Ascending aorta (tissue), 2 donors: Measurements from ENCODE around the gene CST6. TPM values are rescaled to one million over a fixed set of nuclear protein-coding genes. Genes with fewer than 3 reads are reported as not detected.

ENCODE experiments used
- DNase-seq, 2 donors: peaks; one replicate each; pipeline ENCODE4 v3.0.0-alpha.2; 2019; ENCODE audit warnings: low spot score in 2 of 2
- H3K27ac ChIP-seq, 2 donors: fragments of 200-600 bp; sonication (generic); one replicate each; pipeline ENCODE4 v1.5.1; 2016 to 2017; ENCODE audit warnings: mild to moderate bottlenecking in 1 of 2
- H3K27me3 ChIP-seq: fragments of 200-600 bp; sonication (generic); one replicate; pipeline ENCODE4 v1.5.1; 2017
- H3K36me3 ChIP-seq, 2 donors: fragments of 200-600 bp; sonication (generic); one replicate each; pipeline ENCODE4 v1.5.1; 2016
- H3K4me1 ChIP-seq, 2 donors: fragments of 200-600 bp; sonication (generic); one replicate each; pipeline ENCODE4 v1.5.1; 2016 to 2017; ENCODE audit warnings: mild to moderate bottlenecking in 1 of 2
- H3K4me3 ChIP-seq, 2 donors: fragments of 200-600 bp; sonication (generic); one replicate each; pipeline ENCODE4 v1.5.1; 2016 to 2017; ENCODE audit warnings: mild to moderate bottlenecking in 1 of 2
- H3K9me3 ChIP-seq, 2 donors: fragments of 200-600 bp; sonication (generic); one replicate each; pipeline ENCODE4 v1.5.1; 2016
- CTCF ChIP-seq, 3 experiments: fragments of 200-600 bp in 2 of 3; fragments of 450-650 bp in 1 of 3; sonication (generic) in 2 of 3; IDR thresholded peaks; one replicate each; pipeline ENCODE4 v1.5.1; 2016 to 2019; ENCODE audit warnings: antibody characterized with exemption in 3 of 3, mild to moderate bottlenecking in 1 of 3, moderate library complexity in 1 of 3
- intact Hi-C: fragments of 100-400 bp; cut with DNase I; formaldehyde crosslinking; loops from one replicate; pipeline ENCODE4 v1.15.1; 2023
- total RNA-seq: library from RNA; depleted of rRNA; stranded (reverse); fragments of >200 nt; gene quantifications from one replicate; pipeline ENCODE4 v1.1.0, GENCODE V29; 2016

The CST6 gene
- total RNA-seq, 1 donor from 2014 or later, result 4.4 TPM

DNA sequence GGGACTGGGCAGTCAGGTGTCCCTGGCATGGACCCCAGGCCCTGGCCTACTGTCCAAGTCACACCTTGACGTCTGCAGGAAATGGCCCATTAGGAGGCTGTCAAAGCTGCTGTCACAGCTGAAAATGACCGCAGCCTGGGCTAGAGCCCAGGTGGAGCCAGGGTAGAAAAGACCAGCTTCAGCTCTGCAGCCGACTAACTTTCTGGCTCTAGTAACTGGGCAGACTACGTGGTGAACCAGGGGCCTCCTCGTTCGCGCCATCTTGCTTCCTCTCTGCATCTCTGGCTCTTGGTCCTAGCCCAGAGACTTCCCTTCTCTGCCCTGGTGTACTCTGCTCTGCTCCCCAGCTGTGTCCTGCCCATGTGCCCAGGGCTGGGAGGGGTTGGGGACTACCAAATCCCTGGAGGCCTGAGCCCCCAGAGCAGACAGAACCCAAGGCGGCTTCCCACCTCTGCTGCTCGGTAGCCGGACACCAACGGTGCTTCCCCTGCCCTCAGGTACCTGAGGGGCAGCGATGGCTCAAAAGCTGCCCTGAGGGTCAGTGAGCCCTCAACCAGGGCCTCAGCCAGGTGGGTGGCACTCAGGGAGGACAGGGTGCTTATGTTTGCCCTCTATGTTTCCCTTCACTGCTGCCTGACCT, 30.6 kb upstream of the CST6 start:
- no peaks in the 10 kb centered on the region for H3K9me3 ChIP-seq
- TF ChIP-seq CTCF (IDR thresholded peaks at IDR 0.05), result no peak
- peaks cover 31 to 40% of the 10 kb centered on the region in 2 donors for H3K36me3 ChIP-seq
- H3K27me3 ChIP-seq, result no peaks in the 10 kb centered on the region
- no peak overlapping the region for H3K4me3 ChIP-seq
- DNase-seq, result no peak
- intact Hi-C loops, result no loop called here
- no peak overlapping the region for H3K27ac ChIP-seq
- no peaks in the 10 kb centered on the region for H3K4me1 ChIP-seq

- DNase-seq, result no peak
- H3K9me3 ChIP-seq, result no peaks in the 10 kb centered on the region
- H3K4me3 ChIP-seq, result no peak overlapping the region
- H3K27me3 ChIP-seq, result no peaks in the 10 kb centered on the region
- TF ChIP-seq CTCF (IDR thresholded peaks at IDR 0.05), result no peak
- H3K27ac ChIP-seq, result no peak overlapping the region
- intact Hi-C loops, result no loop called here
- H3K4me1 ChIP-seq, result no peaks in the 10 kb centered on the region
- H3K36me3 ChIP-seq, result peaks cover 22 to 30% of the 10 kb centered on the region in 2 donors
Measured at GRCh38 chr11:65981972-65982823, 29.6 kb upstream of the CST6 start.

GRCh38 chr11:65982824-65983588, 28.8 kb upstream of the CST6 start:
- H3K4me3 ChIP-seq, result no peak overlapping the region
- TF ChIP-seq CTCF (IDR thresholded peaks at IDR 0.05), result no peak
- no peaks in the 10 kb centered on the region for H3K4me1 ChIP-seq
- peaks cover 14 to 22% of the 10 kb centered on the region in 2 donors for H3K36me3 ChIP-seq
- DNase-seq, result no peak
- no peak overlapping the region for H3K27ac ChIP-seq
- no peaks in the 10 kb centered on the region for H3K9me3 ChIP-seq
- intact Hi-C loops, result no loop called here
- no peaks in the 10 kb centered on the region for H3K27me3 ChIP-seq

DNA sequence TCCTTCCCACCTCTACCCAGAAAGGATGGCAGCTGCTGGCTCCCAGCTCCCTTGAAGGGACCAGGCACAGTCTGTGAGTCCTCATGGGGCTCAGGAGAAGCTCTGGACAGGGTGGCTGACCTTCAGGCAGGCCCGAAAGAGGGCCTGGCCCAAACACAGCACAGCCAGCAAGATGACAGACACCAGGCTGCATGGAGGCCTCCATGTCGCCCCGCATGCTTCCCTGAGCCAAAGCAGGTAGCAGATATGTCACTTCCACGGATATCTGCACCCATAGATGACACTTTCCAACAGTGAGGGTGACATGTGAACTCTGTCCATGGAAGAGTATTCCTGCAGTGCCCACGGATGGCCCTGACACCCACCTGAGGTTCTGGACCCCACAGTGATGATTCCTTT, 28.2 kb upstream of the CST6 start:
- Histone ChIP-seq H3K4me3 (no peak overlapping the region), H3K27me3 (no peaks in the 10 kb centered on the region), H3K36me3 (peaks cover 8 to 16% of the 10 kb centered on the region in 2 donors), H3K4me1 (no peaks in the 10 kb centered on the region), H3K9me3 (no peaks in the 10 kb centered on the region), H3K27ac (no peak overlapping the region)
- TF ChIP-seq CTCF (IDR thresholded peaks at IDR 0.05), result no peak
- intact Hi-C loops, result no loop called here
- no peak for DNase-seq

- H3K4me3 ChIP-seq, result no peak overlapping the region
- no peaks in the 10 kb centered on the region for H3K27me3 ChIP-seq
- no peak for DNase-seq
- no peaks in the 10 kb centered on the region for H3K4me1 ChIP-seq
- no peaks in the 10 kb centered on the region for H3K9me3 ChIP-seq
- no peak for TF ChIP-seq CTCF (IDR thresholded peaks at IDR 0.05)
- H3K36me3 ChIP-seq, result no peaks in the 10 kb centered on the region
- no peak overlapping the region for H3K27ac ChIP-seq
- intact Hi-C loops, result no loop called here
Measured at GRCh38 chr11:65987336-65987735, 24.5 kb upstream of the CST6 start.
